22Rv1 (cell line): ENCODE measurements around the gene PNPLA5.

ENCODE experiments used
- CTCF ChIP-seq: fragments of 450-650 bp; IDR thresholded peaks from 2 replicates; pipeline ENCODE4 v1.5.1; 2017; ENCODE audit warnings: mild to moderate bottlenecking
- ZFX ChIP-seq: fragments of 450-650 bp; IDR thresholded peaks from 2 replicates; pipeline ENCODE4 v1.6.1; 2017; ENCODE audit warnings: antibody characterized with exemption, borderline replicate concordance

- TF ChIP-seq CTCF (no peak), ZFX (no peak)
Measured at GRCh38 chr22:43839781-43840180, 52.0 kb downstream of the PNPLA5 start.
